ENCODE data around the gene HBG2. TPM values are rescaled to one million over a fixed set of nuclear protein-coding genes. Genes with fewer than 3 reads are reported as not detected.

HBG2 gene
- total and polyA plus RNA-seq, 2 experiments from 2014 or later: not detected

DNA sequence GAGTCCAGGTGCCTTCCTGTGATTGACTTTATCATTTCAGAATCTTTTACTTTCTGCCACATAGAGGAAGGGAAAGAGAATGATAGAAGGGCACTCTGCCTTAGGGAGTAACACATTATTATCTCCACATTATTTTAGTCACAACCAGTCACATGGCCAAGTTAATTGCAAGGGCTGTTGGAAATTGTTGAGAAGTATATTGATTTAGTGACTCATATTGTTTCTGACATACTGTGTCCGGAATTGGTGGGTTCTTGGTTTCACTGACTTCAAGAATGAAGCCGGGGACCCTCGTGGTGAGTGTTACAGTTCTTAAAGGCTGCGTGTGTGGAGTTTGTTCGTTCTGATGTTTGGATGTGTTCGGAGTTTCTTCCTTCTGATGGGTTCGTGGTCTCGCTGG is 38.4 kb upstream of the HBG2 start:
- no peaks in the 10 kb centered on the region for H3K79me2 ChIP-seq (ENCODE audit: insufficient read depth)
- H3K4me1 ChIP-seq (ENCODE audit: insufficient read depth): peaks cover 31% of the 10 kb centered on the region
- no peaks in the 10 kb centered on the region for H3K9me2 ChIP-seq (ENCODE audit: insufficient read depth)
- no peaks in the 10 kb centered on the region for H3K9me3 ChIP-seq (ENCODE audit: low read depth)
- no peak overlapping the region for H3K4me3 ChIP-seq
- TF ChIP-seq EZH2 (IDR thresholded peaks at IDR 0.05; ENCODE audit: insufficient read depth, poor library complexity, severe bottlenecking): no peak
- TF ChIP-seq EZH2phosphoT487 (IDR thresholded peaks at IDR 0.05; ENCODE audit: insufficient read depth, low read depth): no peak
- in situ Hi-C loops (cut with MboI): no loop called here
- no peak for DNase-seq
- H3K36me3 ChIP-seq (ENCODE audit: low read depth): no peaks in the 10 kb centered on the region
- H3F3A ChIP-seq (ENCODE audit: insufficient read depth): peaks cover 19% of the 10 kb centered on the region
- H2AFZ ChIP-seq: no peak overlapping the region
- no peak overlapping the region for H3K9ac ChIP-seq
- no peaks in the 10 kb centered on the region for H3K27me3 ChIP-seq (replicated peaks; ENCODE audit: insufficient read depth)
- no peaks in the 10 kb centered on the region for H4K20me1 ChIP-seq (ENCODE audit: insufficient read depth)
- no peak overlapping the region for H3K4me2 ChIP-seq (ENCODE audit: unreplicated experiment)
- 87 to 90% methylated on average over 8 of the region's 8 CpGs for WGBS, 2 experiments (ENCODE audit: low coverage in 1 of 2, low lambda C conversion rate in 2 of 2, missing lambda C conversion rate in 2 of 2)
- H3K27ac ChIP-seq: no peak overlapping the region

- no peak overlapping the region for H3K9ac ChIP-seq
- no peaks in the 10 kb centered on the region for H3K79me2 ChIP-seq (ENCODE audit: insufficient read depth)
- WGBS, 2 experiments (ENCODE audit: low coverage in 1 of 2, low lambda C conversion rate in 2 of 2, missing lambda C conversion rate in 2 of 2): 74% methylated on average over 1 of the region's 1 CpG
- H3K36me3 ChIP-seq (ENCODE audit: low read depth): no peaks in the 10 kb centered on the region
- H3F3A ChIP-seq (ENCODE audit: insufficient read depth): peaks cover 19% of the 10 kb centered on the region
- peak; percentile 56 for DNase-seq
- H3K4me2 ChIP-seq (ENCODE audit: unreplicated experiment): no peak overlapping the region
- no peaks in the 10 kb centered on the region for H3K9me2 ChIP-seq (ENCODE audit: insufficient read depth)
- H3K4me1 ChIP-seq (ENCODE audit: insufficient read depth): peaks cover 29% of the 10 kb centered on the region
- TF ChIP-seq EZH2 (IDR thresholded peaks at IDR 0.05; ENCODE audit: insufficient read depth, poor library complexity, severe bottlenecking) (no peak), EZH2phosphoT487 (IDR thresholded peaks at IDR 0.05; ENCODE audit: insufficient read depth, low read depth) (no peak)
- H3K27ac ChIP-seq: no peak overlapping the region
- H4K20me1 ChIP-seq (ENCODE audit: insufficient read depth): no peaks in the 10 kb centered on the region
- in situ Hi-C loops (cut with MboI): no loop called here
- peak overlapping the region; percentile 35 for H2AFZ ChIP-seq
- H3K9me3 ChIP-seq (ENCODE audit: low read depth): no peaks in the 10 kb centered on the region
- H3K27me3 ChIP-seq (replicated peaks; ENCODE audit: insufficient read depth): no peaks in the 10 kb centered on the region
- no peak overlapping the region for H3K4me3 ChIP-seq
Measured at GRCh38 chr11:5291207-5291838, 36.7 kb upstream of the HBG2 start.

DNA sequence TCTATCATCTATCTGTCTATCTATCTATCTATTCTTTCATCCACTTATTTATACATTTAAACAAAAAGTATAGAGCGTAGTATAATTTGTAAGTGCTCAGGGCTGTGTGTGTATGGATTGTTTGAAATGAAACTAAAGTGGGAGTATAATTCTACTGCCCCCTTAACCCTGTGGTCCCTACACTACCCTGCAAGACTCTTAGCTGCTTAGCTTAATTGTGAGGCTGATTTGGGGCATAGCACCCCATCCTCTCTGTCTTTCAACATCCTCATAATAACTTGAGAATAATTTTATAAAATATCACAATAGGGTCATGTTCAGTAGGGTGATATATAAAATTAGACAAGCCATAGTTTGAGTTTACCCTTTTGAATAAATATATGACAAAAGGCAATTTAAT is 35.5 kb upstream of the HBG2 start:
- no peak for DNase-seq
- H3K36me3 ChIP-seq (ENCODE audit: low read depth): no peaks in the 10 kb centered on the region
- peak overlapping the region; percentile 13 for H3K4me2 ChIP-seq (ENCODE audit: unreplicated experiment)
- peak overlapping the region; percentile 58; the same call in 1 of the 2 replicates for H3K27ac ChIP-seq
- no peak for TF ChIP-seq EZH2phosphoT487 (IDR thresholded peaks at IDR 0.05; ENCODE audit: insufficient read depth, low read depth)
- TF ChIP-seq EZH2 (IDR thresholded peaks at IDR 0.05; ENCODE audit: insufficient read depth, poor library complexity, severe bottlenecking): no peak
- in situ Hi-C loops (cut with MboI): no loop called here
- WGBS, 2 experiments (ENCODE audit: low coverage in 1 of 2, low lambda C conversion rate in 2 of 2, missing lambda C conversion rate in 2 of 2): 96 to 100% methylated on average over 1 of the region's 1 CpG
- H3K27me3 ChIP-seq (replicated peaks; ENCODE audit: insufficient read depth): no peaks in the 10 kb centered on the region
- H3K9ac ChIP-seq: no peak overlapping the region
- no peaks in the 10 kb centered on the region for H3K9me3 ChIP-seq (ENCODE audit: low read depth)
- no peaks in the 10 kb centered on the region for H4K20me1 ChIP-seq (ENCODE audit: insufficient read depth)
- H3K9me2 ChIP-seq (ENCODE audit: insufficient read depth): no peaks in the 10 kb centered on the region
- peaks cover 19% of the 10 kb centered on the region for H3F3A ChIP-seq (ENCODE audit: insufficient read depth)
- peaks cover 29% of the 10 kb centered on the region for H3K4me1 ChIP-seq (ENCODE audit: insufficient read depth)
- H3K4me3 ChIP-seq: no peak overlapping the region
- H2AFZ ChIP-seq: peak overlapping the region; percentile 66; the same call in 1 of the 2 replicates
- H3K79me2 ChIP-seq (ENCODE audit: insufficient read depth): no peaks in the 10 kb centered on the region

GRCh38 chr11:5289696-5290095 is 35.1 kb upstream of the HBG2 start:
- Histone ChIP-seq H3K4me3 (peak overlapping the region; percentile 7; the same call in 1 of the 2 replicates), H3K27ac (peak overlapping the region; percentile 58), H3K9ac (no peak overlapping the region), H3K4me2 (ENCODE audit: unreplicated experiment) (peak overlapping the region; percentile 13), H3K9me3 (ENCODE audit: low read depth) (no peaks in the 10 kb centered on the region), H3K4me1 (ENCODE audit: insufficient read depth) (peaks cover 29% of the 10 kb centered on the region), H3F3A (ENCODE audit: insufficient read depth) (peaks cover 19% of the 10 kb centered on the region), H2AFZ (peak overlapping the region; percentile 66), H4K20me1 (ENCODE audit: insufficient read depth) (no peaks in the 10 kb centered on the region), H3K27me3 (replicated peaks; ENCODE audit: insufficient read depth) (no peaks in the 10 kb centered on the region), H3K79me2 (ENCODE audit: insufficient read depth) (no peaks in the 10 kb centered on the region), H3K9me2 (ENCODE audit: insufficient read depth) (no peaks in the 10 kb centered on the region), H3K36me3 (ENCODE audit: low read depth) (no peaks in the 10 kb centered on the region)
- DNase-seq: peak; percentile 38
- TF ChIP-seq EZH2phosphoT487 (IDR thresholded peaks at IDR 0.05; ENCODE audit: insufficient read depth, low read depth): no peak
- TF ChIP-seq EZH2 (IDR thresholded peaks at IDR 0.05; ENCODE audit: insufficient read depth, poor library complexity, severe bottlenecking): no peak
- in situ Hi-C loops (cut with MboI): no loop called here

Measured in GM23248 (cell line).